SK-N-SH (cell line): ENCODE results near the gene CPT1C. TPM values are rescaled to one million over a fixed set of nuclear protein-coding genes. Genes with fewer than 3 reads are reported as not detected.

Experiments used
- CTCF ChIA-PET: fragments of 300-600, 350-600 bp; formaldehyde crosslinking; extraction: SDS; loops from one replicate; lab custom pipeline; 2021; lab: Yijun Ruan, JAX
- POLR2A ChIA-PET: fragments of 350-600 bp; sonication (Branson Sonifier 250); formaldehyde crosslinking; extraction: SDS; loops from one replicate; lab custom pipeline; 2020; ENCODE audit warnings: antibody characterized with exemption, inconsistent platforms; lab: Yijun Ruan, JAX
- DNase-seq: peaks from one replicate; pipeline ENCODE4 v3.0.0; 2012
- H2AFZ ChIP-seq: fragments of 200-600 bp; sonication (generic); 2 replicates; pipeline ENCODE4 v1.8.1; 2016; ENCODE audit warnings: antibody characterized with exemption, mild to moderate bottlenecking, low read depth
- H3F3A ChIP-seq: fragments of 200-600 bp; sonication (generic); replicated peaks from 2 replicates; pipeline ENCODE3; 2016; ENCODE audit warnings: antibody characterized with exemption, mild to moderate bottlenecking; ENCODE audit not compliant: insufficient read depth
- H3K27ac ChIP-seq, 2 experiments: fragments of 200-500 bp in 1 of 2; fragments of 200-600 bp in 1 of 2; sonication (Bioruptor generic) in 1 of 2; sonication (generic), shearing (Covaris generic) in 1 of 2; 2 replicates each; pipeline versions ENCODE4 v1.5.1 to v1.6.1; 2014 to 2016; ENCODE audit warnings: low read depth in 2 of 2, inconsistent platforms in 1 of 2, low read length in 1 of 2, mild to moderate bottlenecking in 1 of 2, mixed read lengths in 1 of 2
- H3K27me3 ChIP-seq: fragments of 200-600 bp; sonication (generic), shearing (Covaris generic); 2 replicates; pipeline ENCODE4 v1.6.1; 2016; ENCODE audit warnings: mixed run types; ENCODE audit not compliant: insufficient read depth
- H3K36me3 ChIP-seq, 2 experiments: fragments of 200-500 bp in 1 of 2; fragments of 200-600 bp in 1 of 2; sonication (Bioruptor generic) in 1 of 2; sonication (generic) in 1 of 2; replicated peaks in 1 of 2; 2 replicates each; pipeline versions ENCODE3 to v1.5.1; 2014 to 2016; ENCODE audit warnings: low read length in 1 of 2, mild to moderate bottlenecking in 1 of 2; ENCODE audit not compliant: insufficient read depth in 2 of 2, control insufficient read depth in 1 of 2
- H3K4me1 ChIP-seq, 2 experiments: fragments of 200-500 bp in 1 of 2; fragments of 200-600 bp in 1 of 2; sonication (Bioruptor generic) in 1 of 2; sonication (generic), shearing (Covaris generic) in 1 of 2; 2 replicates each; pipeline versions ENCODE4 v1.5.1 to v1.6.1; 2014 to 2016; ENCODE audit warnings: low read depth in 1 of 2, low read length in 1 of 2, mixed run types in 1 of 2; ENCODE audit not compliant: insufficient read depth in 2 of 2, control insufficient read depth in 1 of 2
- H3K4me2 ChIP-seq: fragments of 200-600 bp; sonication (generic), shearing (Covaris generic); 2 replicates; pipeline ENCODE4 v1.6.1; 2017; ENCODE audit warnings: mixed run types
- H3K4me3 ChIP-seq, 2 experiments: fragments of 200-500 bp in 1 of 2; fragments of 200-600 bp in 1 of 2; sonication (Bioruptor generic) in 1 of 2; sonication (generic), shearing (Covaris generic) in 1 of 2; 2 replicates each; pipeline versions ENCODE4 v1.5.1 to v1.8.1; 2014 to 2016; ENCODE audit warnings: low read depth in 2 of 2, inconsistent platforms in 1 of 2, low read length in 1 of 2, mild to moderate bottlenecking in 1 of 2, mixed read lengths in 1 of 2, moderate library complexity in 1 of 2
- H3K79me2 ChIP-seq: fragments of 200-600 bp; sonication (generic); 2 replicates; pipeline ENCODE4 v1.8.1; 2017; ENCODE audit warnings: mild to moderate bottlenecking; ENCODE audit not compliant: insufficient read depth
- H3K9ac ChIP-seq: fragments of 200-600 bp; sonication (generic); 2 replicates; pipeline ENCODE4 v1.6.1; 2017; ENCODE audit warnings: mixed run types
- H3K9me2 ChIP-seq: fragments of 200-600 bp; sonication (generic); 2 replicates; pipeline ENCODE4 v1.6.1; 2017; ENCODE audit warnings: mixed run types
- H3K9me3 ChIP-seq: fragments of 200-600 bp; sonication (generic); 2 replicates; pipeline ENCODE4 v1.6.1; 2017; ENCODE audit warnings: mixed run types, mild to moderate bottlenecking, moderate library complexity
- H4K20me1 ChIP-seq: fragments of 200-600 bp; sonication (generic); 2 replicates; pipeline ENCODE4 v1.6.1; 2017; ENCODE audit warnings: mild to moderate bottlenecking, mixed run types; ENCODE audit not compliant: insufficient read depth
- CHD2 ChIP-seq: fragments of 150-350 bp; IDR thresholded peaks from 2 replicates; pipeline ENCODE4 v1.6.1; 2018; ENCODE audit warnings: low read length; ENCODE audit not compliant: partially characterized antibody
- ELF1 ChIP-seq: IDR thresholded peaks from 2 replicates; pipeline ENCODE4 v1.4.0; 2012
- EP300 ChIP-seq, 2 experiments: IDR thresholded peaks; 2 replicates each; pipeline versions ENCODE4 v1.4.0 to v1.6.1; 2012; ENCODE audit warnings: borderline replicate concordance in 1 of 2, low read depth in 1 of 2, low read length in 1 of 2
- EZH2phosphoT487 ChIP-seq: fragments of 200-600 bp; sonication (generic); IDR thresholded peaks from 2 replicates; pipeline ENCODE4 v1.6.1; 2017; ENCODE audit warnings: low read depth, mixed run types, mild to moderate bottlenecking, antibody characterized with exemption, moderate library complexity, borderline replicate concordance
- FOSL2 ChIP-seq: IDR thresholded peaks from 2 replicates; pipeline ENCODE4 v1.4.0; 2012; ENCODE audit warnings: low read depth, mild to moderate bottlenecking, moderate library complexity, borderline replicate concordance
- FOXM1 ChIP-seq: IDR thresholded peaks from 2 replicates; pipeline ENCODE4 v1.4.0; 2012; ENCODE audit warnings: low read depth, mild to moderate bottlenecking
- GATA2 ChIP-seq: sonication (generic); formaldehyde crosslinking; IDR thresholded peaks from 2 replicates; pipeline ENCODE4 v1.5.0; 2020; ENCODE audit warnings: mild to moderate bottlenecking, missing genetic modification reagents
- JUND ChIP-seq: IDR thresholded peaks from 2 replicates; pipeline ENCODE4 v1.4.0; 2012
- MEF2A ChIP-seq: IDR thresholded peaks from 2 replicates; pipeline ENCODE4 v1.4.0; 2012; ENCODE audit warnings: low read depth, borderline replicate concordance
- NFIC ChIP-seq: IDR thresholded peaks from 2 replicates; pipeline ENCODE4 v1.4.0; 2012; ENCODE audit warnings: borderline replicate concordance
- NRF1 ChIP-seq: IDR thresholded peaks from 2 replicates; pipeline ENCODE4 v1.6.1; 2012; ENCODE audit warnings: low read depth, mild to moderate bottlenecking, low read length
- POLR2AphosphoS5 ChIP-seq: IDR thresholded peaks from 2 replicates; pipeline ENCODE4 v1.6.1; 2012; ENCODE audit warnings: low read depth, low read length
- RAD21 ChIP-seq: IDR thresholded peaks from 2 replicates; pipeline ENCODE4 v1.6.1; 2012; ENCODE audit warnings: mild to moderate bottlenecking, low read length
- RFX5 ChIP-seq: IDR thresholded peaks from 2 replicates; pipeline ENCODE4 v1.6.1; 2012; ENCODE audit warnings: mild to moderate bottlenecking, improper control_type of control experiment, low read length
- RXRA ChIP-seq: IDR thresholded peaks from 2 replicates; pipeline ENCODE4 v1.4.0; 2012; ENCODE audit warnings: low read depth, mild to moderate bottlenecking, borderline replicate concordance
- TAF1 ChIP-seq: IDR thresholded peaks from 2 replicates; pipeline ENCODE4 v1.6.1; 2012; ENCODE audit warnings: low read depth, mild to moderate bottlenecking, low read length, moderate library complexity, borderline replicate concordance
- TCF12 ChIP-seq: IDR thresholded peaks from 2 replicates; pipeline ENCODE4 v1.4.0; 2012
- WGBS: methylation state at CpG from one replicate; pipeline ENCODE4 v1.1.6; 2017; ENCODE audit warnings: low lambda C conversion rate; 5-methylcytosine and 5-hydroxymethylcytosine counted together
- polyA plus RNA-seq, 3 experiments: library from polyadenylated mRNA; depleted of rRNA; stranded (reverse); fragments of >200 nt; gene quantifications; 2 replicates each; pipeline ENCODE4 v1.2.3, GENCODE V29; 2012
- TF ChIP-seq, protein P1 (sequence below): fragments of 200-600 bp; sonication (generic); IDR thresholded peaks from 2 replicates; pipeline ENCODE4 v1.6.1; 2017; ENCODE audit warnings: antibody characterized with exemption, mild to moderate bottlenecking, moderate library complexity
- TF ChIP-seq, protein P2 (sequence below): IDR thresholded peaks from 2 replicates; pipeline ENCODE4 v1.4.0; 2012; ENCODE audit warnings: low read depth
- TF ChIP-seq, protein P3 (sequence below): IDR thresholded peaks from 2 replicates; pipeline ENCODE4 v1.4.0; 2012; ENCODE audit warnings: low read depth, borderline replicate concordance
- TF ChIP-seq, protein P4 (sequence below): IDR thresholded peaks from 2 replicates; pipeline ENCODE4 v1.4.0; 2012; ENCODE audit warnings: low read depth, borderline replicate concordance

CPT1C gene
- polyA plus RNA-seq, 1 of the 3 experiments (the other 2 are of a cell fraction), result 139 TPM

DNA sequence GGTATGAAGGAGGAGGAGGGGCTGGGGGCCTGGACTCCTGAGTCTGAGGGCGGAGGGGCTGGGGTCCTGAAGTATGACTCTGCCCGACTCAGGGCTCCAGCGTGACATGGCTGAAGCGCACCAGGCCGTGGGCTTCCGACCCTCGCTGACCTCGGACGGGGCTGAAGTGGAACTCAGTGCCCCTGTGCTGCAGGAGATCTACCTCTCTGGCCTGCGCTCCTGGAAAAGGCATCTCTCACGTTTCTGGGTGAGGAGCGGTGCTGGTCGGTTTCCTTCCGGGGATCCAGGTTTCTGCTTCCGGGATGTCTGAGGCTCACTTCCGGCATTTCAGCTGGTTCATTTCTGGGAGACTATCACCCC is 1.2 kb downstream of the CPT1C start (continued):
- TF ChIP-seq, protein P1, sequence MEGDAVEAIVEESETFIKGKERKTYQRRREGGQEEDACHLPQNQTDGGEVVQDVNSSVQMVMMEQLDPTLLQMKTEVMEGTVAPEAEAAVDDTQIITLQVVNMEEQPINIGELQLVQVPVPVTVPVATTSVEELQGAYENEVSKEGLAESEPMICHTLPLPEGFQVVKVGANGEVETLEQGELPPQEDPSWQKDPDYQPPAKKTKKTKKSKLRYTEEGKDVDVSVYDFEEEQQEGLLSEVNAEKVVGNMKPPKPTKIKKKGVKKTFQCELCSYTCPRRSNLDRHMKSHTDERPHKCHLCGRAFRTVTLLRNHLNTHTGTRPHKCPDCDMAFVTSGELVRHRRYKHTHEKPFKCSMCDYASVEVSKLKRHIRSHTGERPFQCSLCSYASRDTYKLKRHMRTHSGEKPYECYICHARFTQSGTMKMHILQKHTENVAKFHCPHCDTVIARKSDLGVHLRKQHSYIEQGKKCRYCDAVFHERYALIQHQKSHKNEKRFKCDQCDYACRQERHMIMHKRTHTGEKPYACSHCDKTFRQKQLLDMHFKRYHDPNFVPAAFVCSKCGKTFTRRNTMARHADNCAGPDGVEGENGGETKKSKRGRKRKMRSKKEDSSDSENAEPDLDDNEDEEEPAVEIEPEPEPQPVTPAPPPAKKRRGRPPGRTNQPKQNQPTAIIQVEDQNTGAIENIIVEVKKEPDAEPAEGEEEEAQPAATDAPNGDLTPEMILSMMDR, result no peak
- TF ChIP-seq FOXM1 (no peak), CHD2 (no peak)
- TF ChIP-seq, protein P2, sequence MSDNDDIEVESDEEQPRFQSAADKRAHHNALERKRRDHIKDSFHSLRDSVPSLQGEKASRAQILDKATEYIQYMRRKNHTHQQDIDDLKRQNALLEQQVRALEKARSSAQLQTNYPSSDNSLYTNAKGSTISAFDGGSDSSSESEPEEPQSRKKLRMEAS, result peak; percentile 63; the same call in 1 of the 2 replicates

DNA sequence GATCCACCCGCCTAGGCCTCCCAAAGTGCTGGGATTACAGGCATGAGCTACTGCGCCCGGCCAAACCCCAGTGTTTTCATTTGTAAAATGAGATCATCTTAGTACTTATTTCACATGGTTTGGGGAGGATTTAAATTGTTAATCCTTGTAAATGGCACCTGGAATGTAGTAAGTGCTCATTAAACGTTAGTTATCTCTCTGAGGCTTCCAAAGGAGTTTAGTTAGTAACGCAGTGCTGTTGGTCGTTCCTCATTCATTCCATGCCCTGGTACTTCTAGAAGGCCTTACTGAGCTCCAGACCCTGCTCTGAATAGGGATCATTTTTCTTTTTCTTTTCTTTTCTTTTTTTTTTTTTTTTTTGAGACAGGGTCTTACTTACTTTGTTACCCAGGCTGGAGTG is 5.2 kb downstream of the CPT1C start:
- H3F3A ChIP-seq, result peaks cover 4% of the 10 kb centered on the region
- H4K20me1 ChIP-seq, result no peaks in the 10 kb centered on the region
- no peak overlapping the region for H3K9ac ChIP-seq
- H3K36me3 ChIP-seq, result peaks cover 10 to 29% of the 10 kb centered on the region in 2 experiments
- no peak overlapping the region for H3K27ac ChIP-seq
- CTCF ChIA-PET, result no interaction called here
- 80% methylated on average over 6 of the region's 6 CpGs for WGBS
- DNase-seq, result no peak
- H3K4me3 ChIP-seq, result no peak overlapping the region
- H2AFZ ChIP-seq, result no peak overlapping the region
- no peak overlapping the region for H3K4me2 ChIP-seq
- TF ChIP-seq POLR2AphosphoS5 (no peak), NRF1 (no peak), NFIC (no peak), GATA2 (no peak), TAF1 (no peak), CHD2 (no peak), RXRA (no peak)
- TF ChIP-seq, protein P3, sequence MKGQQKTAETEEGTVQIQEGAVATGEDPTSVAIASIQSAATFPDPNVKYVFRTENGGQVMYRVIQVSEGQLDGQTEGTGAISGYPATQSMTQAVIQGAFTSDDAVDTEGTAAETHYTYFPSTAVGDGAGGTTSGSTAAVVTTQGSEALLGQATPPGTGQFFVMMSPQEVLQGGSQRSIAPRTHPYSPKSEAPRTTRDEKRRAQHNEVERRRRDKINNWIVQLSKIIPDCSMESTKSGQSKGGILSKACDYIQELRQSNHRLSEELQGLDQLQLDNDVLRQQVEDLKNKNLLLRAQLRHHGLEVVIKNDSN, result no peak
- H3K4me1 ChIP-seq, result peaks cover 0 to 10% of the 10 kb centered on the region in 2 experiments; a peak in 1 of 4 replicates
- H3K9me3 ChIP-seq, result no peaks in the 10 kb centered on the region
- peaks cover 26% of the 10 kb centered on the region for H3K79me2 ChIP-seq
- H3K27me3 ChIP-seq, result no peaks in the 10 kb centered on the region
- POLR2A ChIA-PET, result no interaction called here
- no peaks in the 10 kb centered on the region for H3K9me2 ChIP-seq

DNA sequence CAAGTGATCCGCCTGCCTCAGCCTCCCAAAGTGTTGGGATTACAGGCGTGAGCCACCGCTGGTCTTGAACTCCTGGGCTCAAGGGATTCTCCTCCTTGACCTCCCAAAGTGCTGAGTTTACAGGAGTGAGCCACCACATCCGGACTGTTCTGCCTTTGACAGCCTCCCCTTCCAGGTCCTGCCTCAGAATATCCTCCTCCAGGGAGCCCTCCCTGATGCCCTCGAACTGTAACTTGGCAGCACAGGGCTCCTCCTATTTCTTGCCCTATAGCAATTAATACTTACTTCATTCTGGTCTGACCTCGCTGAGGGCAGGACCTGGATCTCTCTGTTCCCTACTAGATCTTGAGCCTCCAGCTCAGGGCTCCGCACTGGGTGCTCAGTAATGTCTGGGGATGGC is 5.9 kb downstream of the CPT1C start:
- 88% methylated on average over 7 of the region's 7 CpGs for WGBS
- no peak overlapping the region for H3K4me2 ChIP-seq
- H2AFZ ChIP-seq, result no peak overlapping the region
- H3K9ac ChIP-seq, result no peak overlapping the region
- no peak for DNase-seq
- no peaks in the 10 kb centered on the region for H3K9me3 ChIP-seq
- peaks cover 18% of the 10 kb centered on the region; the same call in 1 of the 2 replicates for H3K79me2 ChIP-seq
- CTCF ChIA-PET, result no interaction called here
- H4K20me1 ChIP-seq, result no peaks in the 10 kb centered on the region
- no peaks in the 10 kb centered on the region for H3K9me2 ChIP-seq
- H3K27me3 ChIP-seq, result no peaks in the 10 kb centered on the region
- H3K36me3 ChIP-seq, result peaks cover 10 to 29% of the 10 kb centered on the region in 2 experiments
- H3K4me3 ChIP-seq, result no peak overlapping the region
- no peak overlapping the region for H3K27ac ChIP-seq
- peaks cover 0 to 10% of the 10 kb centered on the region in 2 experiments; a peak in 1 of 4 replicates for H3K4me1 ChIP-seq
- POLR2A ChIA-PET, result no interaction called here
- H3F3A ChIP-seq, result peaks cover 4% of the 10 kb centered on the region
- TF ChIP-seq EP300 (IDR thresholded peaks at IDR 0.05; ENCODE audit: borderline replicate concordance in 1 of 2, low read depth in 1 of 2, low read length in 1 of 2), result no peak
- TF ChIP-seq, protein P4, sequence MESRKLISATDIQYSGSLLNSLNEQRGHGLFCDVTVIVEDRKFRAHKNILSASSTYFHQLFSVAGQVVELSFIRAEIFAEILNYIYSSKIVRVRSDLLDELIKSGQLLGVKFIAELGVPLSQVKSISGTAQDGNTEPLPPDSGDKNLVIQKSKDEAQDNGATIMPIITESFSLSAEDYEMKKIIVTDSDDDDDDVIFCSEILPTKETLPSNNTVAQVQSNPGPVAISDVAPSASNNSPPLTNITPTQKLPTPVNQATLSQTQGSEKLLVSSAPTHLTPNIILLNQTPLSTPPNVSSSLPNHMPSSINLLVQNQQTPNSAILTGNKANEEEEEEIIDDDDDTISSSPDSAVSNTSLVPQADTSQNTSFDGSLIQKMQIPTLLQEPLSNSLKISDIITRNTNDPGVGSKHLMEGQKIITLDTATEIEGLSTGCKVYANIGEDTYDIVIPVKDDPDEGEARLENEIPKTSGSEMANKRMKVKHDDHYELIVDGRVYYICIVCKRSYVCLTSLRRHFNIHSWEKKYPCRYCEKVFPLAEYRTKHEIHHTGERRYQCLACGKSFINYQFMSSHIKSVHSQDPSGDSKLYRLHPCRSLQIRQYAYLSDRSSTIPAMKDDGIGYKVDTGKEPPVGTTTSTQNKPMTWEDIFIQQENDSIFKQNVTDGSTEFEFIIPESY, result no peak
- TF ChIP-seq MEF2A, result no peak
- TF ChIP-seq FOSL2, result no peak
- TF ChIP-seq, protein P3, result no peak
- TF ChIP-seq JUND, result no peak
- no peak for TF ChIP-seq GATA2
- TF ChIP-seq ELF1, result no peak
- TF ChIP-seq NRF1, result no peak
- no peak for TF ChIP-seq RXRA
- TF ChIP-seq, protein P2, result no peak
- TF ChIP-seq EZH2phosphoT487, result no peak
- no peak for TF ChIP-seq TCF12
- no peak for TF ChIP-seq RFX5
- TF ChIP-seq RAD21, result no peak
- TF ChIP-seq FOXM1, result no peak
